ENCODE results near the gene IRF4. TPM values are rescaled to one million over a fixed set of nuclear protein-coding genes. Genes with fewer than 3 reads are reported as not detected.

IRF4 gene
- total RNA-seq, 1 experiment from 2014 or later: not detected

GRCh38 chr6:451847-452246 lies 60.3 kb downstream of the IRF4 start:
- Mint-ChIP-seq H3K4me3 (ENCODE audit: low read depth, unreplicated experiment) (no peak overlapping the region), H3K36me3 (ENCODE audit: insufficient read depth, unreplicated experiment) (no peaks in the 10 kb centered on the region), H3K9me3 (ENCODE audit: low read depth, unreplicated experiment) (no peaks in the 10 kb centered on the region), H3K27me3 (ENCODE audit: unreplicated experiment) (peaks cover 12% of the 10 kb centered on the region), H3K27ac (ENCODE audit: unreplicated experiment) (no peak overlapping the region), H3K4me1 (ENCODE audit: low read depth, unreplicated experiment) (no peaks in the 10 kb centered on the region)
- BruUV-seq (replicated peaks): no TSS peak
- CTCF ChIA-PET: no interaction called here
- TF ChIP-seq CTCF (IDR thresholded peaks at IDR 0.05; ENCODE audit: unreplicated experiment): no peak
- no peak for DNase-seq
- intact Hi-C loops (cut with micrococcal nuclease; ENCODE audit: unreplicated experiment): no loop called here

- no peak for DNase-seq
- Mint-ChIP-seq H3K36me3 (ENCODE audit: insufficient read depth, unreplicated experiment) (no peaks in the 10 kb centered on the region), H3K27me3 (ENCODE audit: unreplicated experiment) (peaks cover 12% of the 10 kb centered on the region), H3K4me3 (ENCODE audit: low read depth, unreplicated experiment) (no peak overlapping the region), H3K9me3 (ENCODE audit: low read depth, unreplicated experiment) (no peaks in the 10 kb centered on the region), H3K4me1 (ENCODE audit: low read depth, unreplicated experiment) (no peaks in the 10 kb centered on the region), H3K27ac (ENCODE audit: unreplicated experiment) (no peak overlapping the region)
- no TSS peak for BruUV-seq (replicated peaks)
- CTCF ChIA-PET: no interaction called here
- TF ChIP-seq CTCF (IDR thresholded peaks at IDR 0.05; ENCODE audit: unreplicated experiment): no peak
- intact Hi-C loops (cut with micrococcal nuclease; ENCODE audit: unreplicated experiment): no loop called here
These were observed 60.9 kb downstream of the IRF4 start for GRCh38 chr6:452301-453067.

GRCh38 chr6:453152-453551 lies 61.6 kb downstream of the IRF4 start:
- H3K4me1 Mint-ChIP-seq (ENCODE audit: low read depth, unreplicated experiment): no peaks in the 10 kb centered on the region
- TF ChIP-seq CTCF (IDR thresholded peaks at IDR 0.05; ENCODE audit: unreplicated experiment): no peak
- peaks cover 12% of the 10 kb centered on the region for H3K27me3 Mint-ChIP-seq (ENCODE audit: unreplicated experiment)
- CTCF ChIA-PET: no interaction called here
- no TSS peak for BruUV-seq (replicated peaks)
- intact Hi-C loops (cut with micrococcal nuclease; ENCODE audit: unreplicated experiment): no loop called here
- DNase-seq: no peak
- H3K4me3 Mint-ChIP-seq (ENCODE audit: low read depth, unreplicated experiment): no peak overlapping the region
- no peaks in the 10 kb centered on the region for H3K9me3 Mint-ChIP-seq (ENCODE audit: low read depth, unreplicated experiment)
- H3K36me3 Mint-ChIP-seq (ENCODE audit: insufficient read depth, unreplicated experiment): no peaks in the 10 kb centered on the region
- no peak overlapping the region for H3K27ac Mint-ChIP-seq (ENCODE audit: unreplicated experiment)

- intact Hi-C loops (cut with micrococcal nuclease; ENCODE audit: unreplicated experiment): no loop called here
- Mint-ChIP-seq H3K27ac (ENCODE audit: unreplicated experiment) (no peak overlapping the region), H3K36me3 (ENCODE audit: insufficient read depth, unreplicated experiment) (no peaks in the 10 kb centered on the region), H3K27me3 (ENCODE audit: unreplicated experiment) (peaks cover 12% of the 10 kb centered on the region), H3K9me3 (ENCODE audit: low read depth, unreplicated experiment) (no peaks in the 10 kb centered on the region), H3K4me1 (ENCODE audit: low read depth, unreplicated experiment) (no peaks in the 10 kb centered on the region), H3K4me3 (ENCODE audit: low read depth, unreplicated experiment) (no peak overlapping the region)
- no peak for DNase-seq
- CTCF ChIA-PET: no interaction called here
- no peak for TF ChIP-seq CTCF (IDR thresholded peaks at IDR 0.05; ENCODE audit: unreplicated experiment)
- BruUV-seq (replicated peaks): no TSS peak
These were observed 62.8 kb downstream of the IRF4 start for GRCh38 chr6:454148-454991.

Data from Calu3 (cell line).